Measurements from ENCODE around the gene FTO.

FTO gene

DNA sequence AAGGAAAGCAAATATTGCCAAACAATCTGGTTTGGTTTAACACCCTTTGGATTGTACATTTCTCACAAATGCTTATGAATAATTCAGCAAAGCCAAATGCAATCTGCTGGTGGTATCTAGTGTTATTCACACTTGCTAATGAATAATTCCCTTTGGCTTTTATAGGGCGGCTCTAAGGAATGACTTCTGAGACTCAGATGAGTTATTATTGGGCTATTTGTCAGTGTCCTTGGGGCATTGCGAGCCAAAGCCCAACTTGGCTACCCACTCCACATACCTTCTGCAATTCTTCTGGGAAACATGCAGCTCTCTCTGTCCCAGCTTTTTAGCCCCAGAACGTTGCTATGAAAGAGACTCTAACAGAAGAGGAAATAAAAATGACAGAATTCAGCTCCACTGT lies 41.1 kb downstream of the FTO start:
- Histone ChIP-seq H3K27ac (ENCODE audit: low read depth in 2 of 2, low read length in 2 of 2) (no peak overlapping the region), H3K4me3 (ENCODE audit: low read length in 2 of 2) (no peak overlapping the region), H3K9me3 (ENCODE audit: control insufficient read depth in 2 of 2, low read length in 2 of 2) (no peaks in the 10 kb centered on the region), H3K36me3 (ENCODE audit: control insufficient read depth in 2 of 2, insufficient read depth in 2 of 2, low read length in 2 of 2) (no peaks in the 10 kb centered on the region), H3K4me1 (ENCODE audit: control insufficient read depth in 2 of 2, insufficient read depth in 2 of 2, low read length in 2 of 2) (peaks cover 7 to 18% of the 10 kb centered on the region in 2 donors), H3K9ac (ENCODE audit: low read depth in 1 of 2, low read length in 2 of 2) (no peak overlapping the region), H3K27me3 (ENCODE audit: control insufficient read depth in 2 of 2, insufficient read depth in 2 of 2, low read length in 2 of 2) (no peaks in the 10 kb centered on the region)

DNA sequence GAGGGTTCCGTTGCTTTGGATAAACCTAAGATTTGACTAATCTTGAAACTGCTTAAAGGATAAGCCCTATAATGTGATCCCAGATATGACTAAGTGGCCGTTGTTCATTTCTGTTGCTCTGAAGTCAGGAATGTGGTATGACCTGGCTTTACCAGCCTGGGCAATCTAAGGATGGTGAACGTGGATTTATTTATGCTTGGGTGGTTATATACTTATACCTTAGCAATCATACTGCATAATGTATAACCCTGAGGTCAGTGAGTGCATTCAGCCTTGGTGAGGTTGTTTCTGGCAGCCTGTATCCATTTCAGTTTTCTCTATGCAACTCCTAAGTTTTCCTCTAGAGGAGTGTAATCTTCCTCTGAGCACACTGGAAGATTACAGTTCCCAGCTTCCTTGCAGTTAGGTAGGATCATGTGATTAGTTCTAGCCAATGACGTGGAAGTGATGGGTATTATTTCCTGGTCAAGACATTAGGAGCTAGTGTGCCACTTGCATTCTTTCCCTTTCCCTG lies 41.9 kb downstream of the FTO start:
- Histone ChIP-seq H3K36me3 (ENCODE audit: control insufficient read depth in 2 of 2, insufficient read depth in 2 of 2, low read length in 2 of 2) (no peaks in the 10 kb centered on the region), H3K4me3 (ENCODE audit: low read length in 2 of 2) (no peak overlapping the region), H3K9ac (ENCODE audit: low read depth in 1 of 2, low read length in 2 of 2) (no peak overlapping the region), H3K27me3 (ENCODE audit: control insufficient read depth in 2 of 2, insufficient read depth in 2 of 2, low read length in 2 of 2) (no peaks in the 10 kb centered on the region), H3K27ac (ENCODE audit: low read depth in 2 of 2, low read length in 2 of 2) (no peak overlapping the region), H3K9me3 (ENCODE audit: control insufficient read depth in 2 of 2, low read length in 2 of 2) (no peaks in the 10 kb centered on the region), H3K4me1 (ENCODE audit: control insufficient read depth in 2 of 2, insufficient read depth in 2 of 2, low read length in 2 of 2) (peaks cover 7 to 18% of the 10 kb centered on the region in 2 donors)

DNA sequence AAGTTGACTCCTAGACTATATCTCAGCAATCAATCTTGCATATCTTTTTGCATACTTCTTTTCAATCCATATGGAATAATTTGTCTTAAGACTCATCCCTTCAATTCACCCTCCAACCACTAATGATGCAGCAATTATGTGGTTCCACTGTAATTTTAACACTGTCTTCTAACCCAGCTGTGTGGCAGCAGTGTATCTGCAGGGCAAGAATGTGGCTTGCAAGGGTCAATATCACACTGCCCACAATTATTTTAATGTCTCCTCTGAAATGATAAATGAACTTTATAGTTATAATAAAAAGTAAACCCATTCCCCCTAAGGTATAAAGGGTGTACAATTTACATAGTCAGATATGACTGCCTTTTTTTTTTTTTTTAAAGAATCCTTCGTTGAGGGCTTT lies 48.6 kb downstream of the FTO start:
- Histone ChIP-seq H3K36me3 (ENCODE audit: control insufficient read depth in 2 of 2, insufficient read depth in 2 of 2, low read length in 2 of 2) (no peaks in the 10 kb centered on the region), H3K4me3 (ENCODE audit: low read length in 2 of 2) (no peak overlapping the region), H3K27ac (ENCODE audit: low read depth in 2 of 2, low read length in 2 of 2) (no peak overlapping the region), H3K4me1 (ENCODE audit: control insufficient read depth in 2 of 2, insufficient read depth in 2 of 2, low read length in 2 of 2) (peaks cover 16 to 20% of the 10 kb centered on the region in 2 donors), H3K9ac (ENCODE audit: low read depth in 1 of 2, low read length in 2 of 2) (no peak overlapping the region), H3K27me3 (ENCODE audit: control insufficient read depth in 2 of 2, insufficient read depth in 2 of 2, low read length in 2 of 2) (no peaks in the 10 kb centered on the region), H3K9me3 (ENCODE audit: control insufficient read depth in 2 of 2, low read length in 2 of 2) (no peaks in the 10 kb centered on the region)

DNA sequence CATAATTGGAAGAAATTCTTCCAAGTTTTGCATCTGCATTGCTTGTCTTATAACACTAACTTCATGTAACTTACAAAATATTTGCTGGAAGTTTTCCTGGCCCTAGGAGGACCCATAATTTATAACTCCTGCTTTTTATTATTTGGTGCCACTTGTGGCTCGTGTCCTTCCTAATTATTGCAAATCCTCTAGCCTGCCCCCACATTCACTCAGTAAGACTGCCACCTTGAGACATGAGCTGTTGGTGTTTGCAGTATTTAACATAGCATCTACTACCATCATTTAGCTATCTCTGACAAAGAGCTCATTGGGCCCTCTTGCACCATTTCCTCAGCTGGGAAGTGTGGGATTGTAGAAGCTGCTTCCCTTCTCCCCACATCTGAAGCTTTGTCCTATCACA lies 49.5 kb downstream of the FTO start:
- no peaks in the 10 kb centered on the region for H3K27me3 ChIP-seq (ENCODE audit: control insufficient read depth in 2 of 2, insufficient read depth in 2 of 2, low read length in 2 of 2)
- peaks cover 20% of the 10 kb centered on the region in 2 donors for H3K4me1 ChIP-seq (ENCODE audit: control insufficient read depth in 2 of 2, insufficient read depth in 2 of 2, low read length in 2 of 2)
- no peak overlapping the region for H3K4me3 ChIP-seq (ENCODE audit: low read length in 2 of 2)
- H3K9me3 ChIP-seq (ENCODE audit: control insufficient read depth in 2 of 2, low read length in 2 of 2) = no peaks in the 10 kb centered on the region
- no peak overlapping the region for H3K27ac ChIP-seq (ENCODE audit: low read depth in 2 of 2, low read length in 2 of 2)
- H3K9ac ChIP-seq (ENCODE audit: low read depth in 1 of 2, low read length in 2 of 2) = no peak overlapping the region
- no peaks in the 10 kb centered on the region for H3K36me3 ChIP-seq (ENCODE audit: control insufficient read depth in 2 of 2, insufficient read depth in 2 of 2, low read length in 2 of 2)

DNA sequence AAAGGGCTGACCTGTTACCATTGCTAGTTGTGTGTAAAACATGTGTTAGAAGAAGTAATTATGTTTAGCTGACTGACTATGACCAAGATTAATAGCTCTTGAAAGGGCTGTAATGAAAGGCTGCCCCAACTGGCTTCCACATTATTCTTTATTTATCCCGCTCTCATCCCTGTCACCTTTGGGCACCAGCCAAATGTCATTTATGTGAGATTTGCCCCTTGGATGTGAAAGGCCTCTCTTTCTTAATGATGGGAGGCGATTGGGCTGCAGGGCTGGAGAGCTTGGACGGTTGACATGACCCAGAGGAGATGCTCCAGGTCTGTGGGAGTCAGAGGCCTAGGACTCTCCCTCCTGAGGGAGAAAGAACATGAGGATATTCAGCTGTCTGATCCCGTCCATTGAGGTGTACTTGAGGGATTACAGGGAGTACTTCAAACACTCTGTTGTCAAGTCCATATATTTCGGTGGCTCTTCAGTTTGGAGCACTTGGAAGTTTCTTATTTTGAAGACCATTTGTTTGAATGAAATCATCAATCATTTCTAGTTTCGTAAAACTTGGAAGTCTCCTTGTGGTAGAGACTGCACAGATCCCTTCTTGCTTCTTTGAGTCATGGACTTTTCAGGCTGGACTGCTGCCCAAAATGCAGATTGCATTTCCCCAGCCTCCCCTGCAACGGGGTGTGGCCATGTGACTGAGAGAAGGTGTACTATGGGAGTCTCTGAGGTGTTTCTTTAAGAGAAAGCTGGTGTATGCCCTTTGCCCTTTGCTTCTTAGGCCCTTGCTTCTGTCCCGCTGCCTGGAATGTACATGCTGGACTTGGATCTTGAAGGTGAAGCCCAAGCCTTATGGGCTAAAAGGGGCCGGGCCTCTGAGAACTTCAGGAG lies 51.3 kb downstream of the FTO start:
- no peaks in the 10 kb centered on the region for H3K27me3 ChIP-seq (ENCODE audit: control insufficient read depth in 2 of 2, insufficient read depth in 2 of 2, low read length in 2 of 2)
- no peak overlapping the region for H3K4me3 ChIP-seq (ENCODE audit: low read length in 2 of 2)
- H3K27ac ChIP-seq (ENCODE audit: low read depth in 2 of 2, low read length in 2 of 2) = no peak overlapping the region
- no peaks in the 10 kb centered on the region for H3K36me3 ChIP-seq (ENCODE audit: control insufficient read depth in 2 of 2, insufficient read depth in 2 of 2, low read length in 2 of 2)
- no peaks in the 10 kb centered on the region for H3K9me3 ChIP-seq (ENCODE audit: control insufficient read depth in 2 of 2, low read length in 2 of 2)
- H3K4me1 ChIP-seq (ENCODE audit: control insufficient read depth in 2 of 2, insufficient read depth in 2 of 2, low read length in 2 of 2) = peaks cover 20% of the 10 kb centered on the region in 2 donors
- H3K9ac ChIP-seq (ENCODE audit: low read depth in 1 of 2, low read length in 2 of 2) = no peak overlapping the region

DNA sequence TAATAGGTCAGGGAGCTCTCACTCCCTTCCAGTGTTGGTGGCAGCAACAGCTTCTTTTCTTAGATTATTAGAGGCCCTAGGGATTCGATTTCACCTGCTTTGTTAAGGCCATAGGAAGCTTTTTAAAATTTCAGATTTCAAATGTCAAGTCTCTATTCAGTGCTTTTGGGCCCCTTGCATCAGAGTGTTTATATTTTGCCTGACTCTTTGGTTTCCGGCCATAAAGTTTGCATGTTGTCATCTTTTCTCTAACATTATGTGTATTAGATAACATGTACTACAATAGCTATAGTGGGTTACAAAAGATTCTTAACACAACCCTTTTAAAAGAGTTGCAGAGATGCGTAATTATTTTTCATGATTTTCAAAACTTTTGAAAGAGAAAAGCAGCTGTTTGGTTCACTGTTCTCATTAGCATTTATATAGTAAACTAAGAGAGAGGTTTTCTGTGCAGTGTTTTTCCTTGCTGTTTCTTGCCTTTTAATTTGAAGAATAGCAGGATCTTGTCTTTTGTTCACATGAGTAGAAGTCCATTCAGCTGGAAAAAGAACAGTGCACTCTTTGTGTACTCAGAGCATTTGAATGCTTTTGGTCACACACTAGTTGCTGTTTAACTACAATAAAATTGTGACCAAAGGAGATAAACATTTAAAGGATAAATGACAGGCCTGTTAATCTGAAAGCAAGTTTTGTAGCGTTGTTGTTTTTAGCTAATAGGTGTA lies 52.5 kb downstream of the FTO start:
- Histone ChIP-seq H3K4me1 (ENCODE audit: control insufficient read depth in 2 of 2, insufficient read depth in 2 of 2, low read length in 2 of 2) (peaks cover 20 to 26% of the 10 kb centered on the region in 2 donors), H3K27ac (ENCODE audit: low read depth in 2 of 2, low read length in 2 of 2) (peak overlapping the region in 1 of 2 donors; percentile 14), H3K4me3 (ENCODE audit: low read length in 2 of 2) (no peak overlapping the region), H3K9me3 (ENCODE audit: control insufficient read depth in 2 of 2, low read length in 2 of 2) (no peaks in the 10 kb centered on the region), H3K27me3 (ENCODE audit: control insufficient read depth in 2 of 2, insufficient read depth in 2 of 2, low read length in 2 of 2) (no peaks in the 10 kb centered on the region), H3K36me3 (ENCODE audit: control insufficient read depth in 2 of 2, insufficient read depth in 2 of 2, low read length in 2 of 2) (no peaks in the 10 kb centered on the region), H3K9ac (ENCODE audit: low read depth in 1 of 2, low read length in 2 of 2) (no peak overlapping the region)

DNA sequence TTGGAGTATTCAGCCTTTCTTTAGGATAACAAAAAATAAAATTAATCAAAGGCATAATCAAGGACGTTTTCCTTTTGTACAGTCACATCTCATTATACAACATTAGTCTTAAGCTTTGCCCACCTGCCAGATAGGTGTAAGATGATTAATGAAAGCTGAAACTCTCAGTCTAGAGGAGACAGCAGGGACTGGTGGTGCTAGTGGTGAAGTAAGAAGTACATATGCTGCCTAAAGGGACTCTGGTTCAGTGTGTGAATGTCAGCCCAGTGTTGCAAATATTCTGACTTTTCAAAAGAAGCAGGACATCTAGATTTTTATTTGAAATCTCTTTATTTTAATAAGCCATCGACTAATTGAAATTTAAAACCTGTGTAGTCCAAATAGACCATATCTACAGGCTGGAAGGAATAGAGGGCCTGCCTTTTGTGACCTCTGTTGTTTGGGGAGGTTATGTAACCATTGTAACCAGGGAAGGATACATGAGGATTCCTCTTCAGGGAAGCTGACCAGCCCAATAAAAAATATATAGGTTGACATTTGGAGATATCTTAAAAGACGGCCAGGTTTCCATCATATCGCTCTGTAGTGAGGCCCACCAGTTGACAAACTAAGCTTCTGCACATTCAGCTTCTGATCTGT lies 54.1 kb downstream of the FTO start:
- Histone ChIP-seq H3K36me3 (ENCODE audit: control insufficient read depth in 2 of 2, insufficient read depth in 2 of 2, low read length in 2 of 2) (no peaks in the 10 kb centered on the region), H3K9ac (ENCODE audit: low read depth in 1 of 2, low read length in 2 of 2) (no peak overlapping the region), H3K4me3 (ENCODE audit: low read length in 2 of 2) (no peak overlapping the region), H3K27ac (ENCODE audit: low read depth in 2 of 2, low read length in 2 of 2) (no peak overlapping the region), H3K27me3 (ENCODE audit: control insufficient read depth in 2 of 2, insufficient read depth in 2 of 2, low read length in 2 of 2) (no peaks in the 10 kb centered on the region), H3K4me1 (ENCODE audit: control insufficient read depth in 2 of 2, insufficient read depth in 2 of 2, low read length in 2 of 2) (peaks cover 23 to 28% of the 10 kb centered on the region in 2 donors), H3K9me3 (ENCODE audit: control insufficient read depth in 2 of 2, low read length in 2 of 2) (no peaks in the 10 kb centered on the region)

DNA sequence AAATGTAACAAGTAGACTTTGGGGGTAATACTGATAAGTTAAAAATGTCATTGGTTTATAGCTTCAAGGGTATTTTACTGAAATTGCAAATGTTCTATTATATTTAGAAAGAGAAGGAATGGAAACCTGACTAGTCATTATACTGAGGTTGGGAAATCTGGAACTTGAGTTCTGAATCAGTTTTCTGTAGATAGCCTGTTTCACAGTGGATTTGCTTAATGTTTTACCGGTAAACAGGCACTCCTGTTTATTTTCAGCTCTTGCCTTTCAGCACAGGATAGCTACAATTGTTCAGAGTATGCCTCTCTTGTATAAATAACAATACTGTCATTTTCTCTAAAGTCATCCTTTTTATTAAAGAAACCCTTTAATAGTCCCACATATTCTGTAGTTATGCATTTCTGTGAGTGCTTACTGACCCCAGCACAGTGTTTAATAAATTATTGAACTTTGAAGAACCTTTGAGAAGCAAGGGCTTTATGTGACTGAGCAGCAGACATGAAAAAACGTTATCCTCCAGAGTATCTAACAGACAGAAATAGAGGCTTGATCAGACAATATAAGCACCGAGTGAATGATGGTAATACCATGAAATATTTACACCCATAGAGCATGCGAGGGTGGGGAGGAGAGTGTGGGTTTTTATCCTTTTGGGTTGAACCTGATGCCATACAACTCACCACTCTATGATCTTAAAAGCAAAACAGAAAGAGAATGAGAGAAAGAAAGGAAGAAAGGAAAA lies 58.2 kb downstream of the FTO start:
- Histone ChIP-seq H3K36me3 (ENCODE audit: control insufficient read depth in 2 of 2, insufficient read depth in 2 of 2, low read length in 2 of 2) (no peaks in the 10 kb centered on the region), H3K9me3 (ENCODE audit: control insufficient read depth in 2 of 2, low read length in 2 of 2) (no peaks in the 10 kb centered on the region), H3K27me3 (ENCODE audit: control insufficient read depth in 2 of 2, insufficient read depth in 2 of 2, low read length in 2 of 2) (no peaks in the 10 kb centered on the region), H3K4me3 (ENCODE audit: low read length in 2 of 2) (no peak overlapping the region), H3K4me1 (ENCODE audit: control insufficient read depth in 2 of 2, insufficient read depth in 2 of 2, low read length in 2 of 2) (peaks cover 7 to 8% of the 10 kb centered on the region in 2 donors), H3K9ac (ENCODE audit: low read depth in 1 of 2, low read length in 2 of 2) (no peak overlapping the region), H3K27ac (ENCODE audit: low read depth in 2 of 2, low read length in 2 of 2) (no peak overlapping the region)

DNA sequence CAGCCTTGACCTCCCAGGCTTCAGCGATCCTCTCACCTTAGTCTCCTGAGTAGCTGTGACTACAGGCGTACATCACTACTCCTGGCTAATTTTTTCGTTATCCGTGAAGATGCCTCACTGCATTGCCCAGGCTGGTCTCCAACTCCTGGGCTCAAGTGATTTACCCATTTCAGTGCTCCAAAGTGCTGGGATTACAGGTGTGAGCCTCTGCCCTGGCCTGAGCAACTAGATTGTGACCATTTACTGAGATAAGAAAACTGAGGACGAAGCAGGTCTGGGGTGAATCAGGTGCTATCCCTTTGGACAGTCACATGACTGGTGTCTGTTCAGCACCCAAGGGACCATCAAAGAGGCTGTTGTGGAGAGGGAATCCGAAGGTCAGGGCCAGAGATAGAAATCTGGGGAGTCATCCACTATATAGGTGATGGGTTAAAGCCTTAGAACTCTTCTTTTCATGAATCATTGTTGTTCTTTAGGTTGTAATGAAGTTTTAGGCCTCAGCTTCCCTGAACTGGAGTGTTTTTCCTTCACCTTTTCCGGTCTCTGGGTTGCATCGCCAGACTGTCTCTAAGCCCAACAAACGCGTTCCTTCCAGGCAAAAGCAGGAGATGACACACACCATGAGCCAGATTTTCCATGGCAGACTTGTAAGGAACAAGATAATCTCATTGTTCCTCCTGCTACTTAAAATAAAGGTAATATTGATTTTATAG lies 62.5 kb downstream of the FTO start:
- Histone ChIP-seq H3K9me3 (ENCODE audit: control insufficient read depth in 2 of 2, low read length in 2 of 2) (no peaks in the 10 kb centered on the region), H3K9ac (ENCODE audit: low read depth in 1 of 2, low read length in 2 of 2) (no peak overlapping the region), H3K36me3 (ENCODE audit: control insufficient read depth in 2 of 2, insufficient read depth in 2 of 2, low read length in 2 of 2) (no peaks in the 10 kb centered on the region), H3K4me1 (ENCODE audit: control insufficient read depth in 2 of 2, insufficient read depth in 2 of 2, low read length in 2 of 2) (peaks cover 2 to 5% of the 10 kb centered on the region in 2 donors), H3K27me3 (ENCODE audit: control insufficient read depth in 2 of 2, insufficient read depth in 2 of 2, low read length in 2 of 2) (no peaks in the 10 kb centered on the region), H3K4me3 (ENCODE audit: low read length in 2 of 2) (no peak overlapping the region), H3K27ac (ENCODE audit: low read depth in 2 of 2, low read length in 2 of 2) (no peak overlapping the region)
